HepG2 (cell line): ENCODE data around the gene TUBA4B. TPM values are rescaled to one million over a fixed set of nuclear protein-coding genes. Genes with fewer than 3 reads are reported as not detected.

Experiments
- AGO2 ChIP-seq: fragments of 200-400 bp; formaldehyde crosslinking; optimal IDR thresholded peaks from 2 replicates; pipeline ENCODE3; 2017; ENCODE audit warnings: mild to moderate bottlenecking, low read depth, low read length, moderate library complexity
- CENPBD1 ChIP-seq: sonication (generic); formaldehyde crosslinking; IDR thresholded peaks from 2 replicates; pipeline ENCODE4 v1.8.0; 2022; ENCODE audit warnings: missing genetic modification reagents, low read depth, mild to moderate bottlenecking, borderline replicate concordance
- CSRNP1 ChIP-seq: sonication (generic); formaldehyde crosslinking; IDR thresholded peaks from 2 replicates; pipeline ENCODE4 v1.8.1; 2023; ENCODE audit warnings: mild to moderate bottlenecking, missing genetic modification reagents
- ELF4 ChIP-seq: sonication (generic); formaldehyde crosslinking; IDR thresholded peaks from 2 replicates; pipeline ENCODE4 v1.5.0; 2020; ENCODE audit warnings: missing genetic modification reagents, mild to moderate bottlenecking, moderate library complexity, borderline replicate concordance
- IKZF5 ChIP-seq: IDR thresholded peaks from 2 replicates; pipeline ENCODE4 v1.6.1; 2018; ENCODE audit warnings: missing genetic modification reagents, mild to moderate bottlenecking, missing compliant biosample characterization
- IRF2 ChIP-seq: IDR thresholded peaks from 2 replicates; pipeline ENCODE4 v1.6.1; 2018; ENCODE audit warnings: missing genetic modification reagents, missing compliant biosample characterization
- KAT2B ChIP-seq: fragments of 150-350 bp; IDR thresholded peaks from 2 replicates; pipeline ENCODE4 v1.6.1; 2014; ENCODE audit warnings: low read depth, low read length, borderline replicate concordance
- NFKB2 ChIP-seq: sonication (generic); formaldehyde crosslinking; IDR thresholded peaks from 2 replicates; pipeline ENCODE4 v1.4.0; 2020; ENCODE audit warnings: missing genetic modification reagents, borderline replicate concordance
- RFXAP ChIP-seq: sonication (generic); formaldehyde crosslinking; IDR thresholded peaks from 2 replicates; pipeline ENCODE4 v1.4.0; 2020; ENCODE audit warnings: missing genetic modification reagents, borderline replicate concordance
- SMYD3 ChIP-seq: sonication (generic); formaldehyde crosslinking; IDR thresholded peaks from 2 replicates; pipeline ENCODE4 v1.8.1; 2023; ENCODE audit warnings: mild to moderate bottlenecking, missing genetic modification reagents
- ZC3H13 ChIP-seq: sonication (generic); formaldehyde crosslinking; IDR thresholded peaks from 2 replicates; pipeline ENCODE4 v1.8.1; 2023; ENCODE audit warnings: mild to moderate bottlenecking, missing genetic modification reagents, moderate library complexity
- ZNF160 ChIP-seq: sonication (generic); formaldehyde crosslinking; IDR thresholded peaks from 2 replicates; pipeline ENCODE4 v1.8.0; 2022; ENCODE audit warnings: mild to moderate bottlenecking, inconsistent platforms, missing genetic modification reagents
- ZNF282 ChIP-seq: fragments of 450-650 bp; IDR thresholded peaks from 2 replicates; pipeline ENCODE4 v1.6.1; 2018; ENCODE audit not compliant: partially characterized antibody
- ZNF33B ChIP-seq: sonication (generic); formaldehyde crosslinking; IDR thresholded peaks from 2 replicates; pipeline ENCODE4 v1.5.1; 2020; ENCODE audit warnings: mild to moderate bottlenecking, missing genetic modification reagents
- ZNF646 ChIP-seq: sonication (generic); formaldehyde crosslinking; IDR thresholded peaks from 2 replicates; pipeline ENCODE4 v1.9.0; 2021; ENCODE audit warnings: mild to moderate bottlenecking, missing genetic modification reagents
- ZNF652 ChIP-seq: IDR thresholded peaks from 2 replicates; pipeline ENCODE4 v1.6.1; 2016; ENCODE audit warnings: low read depth, borderline replicate concordance
- ZNF777 ChIP-seq: sonication (generic); formaldehyde crosslinking; IDR thresholded peaks from 2 replicates; pipeline ENCODE4 v1.4.0; 2020; ENCODE audit warnings: missing genetic modification reagents
- ZNF883 ChIP-seq: sonication (generic); formaldehyde crosslinking; IDR thresholded peaks from 2 replicates; pipeline ENCODE4 v1.5.1; 2020; ENCODE audit warnings: mild to moderate bottlenecking, missing genetic modification reagents; ENCODE audit errors: not compliant biosample characterization
- ZSCAN20 ChIP-seq: sonication (generic); formaldehyde crosslinking; IDR thresholded peaks from 2 replicates; pipeline ENCODE4 v1.4.0; 2020; ENCODE audit warnings: missing genetic modification reagents, mild to moderate bottlenecking, borderline replicate concordance
- ZSCAN30 ChIP-seq: sonication (generic); formaldehyde crosslinking; IDR thresholded peaks from 2 replicates; pipeline ENCODE4 v1.5.0; 2020; ENCODE audit warnings: mild to moderate bottlenecking, missing genetic modification reagents
- polyA plus RNA-seq, 8 experiments: library from polyadenylated mRNA; depleted of rRNA in 3 of 8; stranded (reverse) in 7 of 8; unstranded in 1 of 8; fragments of >200 nt; fragmentation: Illumina TruSeq in 4 of 8; extraction: Trizol in 4 of 8; gene quantifications; 2 replicates each; pipeline versions ENCODE4 v1.2.1 to v1.2.3, GENCODE V29; 2011 to 2016; ENCODE audit warnings: low read depth in 4 of 8, missing spikeins in 1 of 8, mixed read lengths in 1 of 8; ENCODE audit not compliant: insufficient read depth in 1 of 8
- total RNA-seq, 5 experiments: library from RNA; depleted of rRNA; stranded (reverse); fragments of >200 nt; fragmentation: Illumina TruSeq; extraction: Trizol; gene quantifications; 2 replicates each; pipeline ENCODE4 v1.2.3, GENCODE V29; 2016; ENCODE audit warnings: low read depth in 1 of 5

The TUBA4B gene
- total and polyA plus RNA-seq, 2 of the 13 experiments (the other 11 are each of a cell fraction or from before 2014, with no cell fraction given) = 0.18 to 0.22 TPM

GRCh38 chr2:219279151-219279915, 26.3 kb downstream of the TUBA4B start, which contains the start of gene DNAJB2 (continued):
- TF ChIP-seq ELF4 (CRISPR knock-in tag) (no peak), ZNF652 (CRISPR knock-in tag) (no peak), ZNF33B (CRISPR knock-in tag) (peak; percentile 70; the same call in 1 of the 2 replicates), ZNF883 (CRISPR knock-in tag) (peak; percentile 42), IKZF5 (CRISPR knock-in tag) (peak; percentile 88), ZNF282 (no peak), ZC3H13 (peak; percentile 56; the same call in 1 of the 2 replicates), CENPBD1 (CRISPR knock-in tag) (no peak; the same call in 1 of the 2 replicates), CSRNP1 (CRISPR knock-in tag) (peak; percentile 71; the same call in 1 of the 2 replicates), RFXAP (peak; percentile 92; the same call in 1 of the 2 replicates), SMYD3 (CRISPR knock-in tag) (no peak), ZSCAN20 (CRISPR knock-in tag) (peak; percentile 69; the same call in 1 of the 2 replicates), NFKB2 (CRISPR knock-in tag) (peak; percentile 95), ZNF646 (CRISPR knock-in tag) (no peak), ZNF160 (peak; percentile 61; the same call in 1 of the 2 replicates), ZSCAN30 (CRISPR knock-in tag) (no peak), AGO2 (peak; percentile 40), IRF2 (CRISPR knock-in tag) (peak; percentile 67; the same call in 1 of the 2 replicates), KAT2B (no peak), ZNF777 (CRISPR knock-in tag) (no peak)
